Measurements from ENCODE around the gene DPEP2NB.

DPEP2NB gene

DNA sequence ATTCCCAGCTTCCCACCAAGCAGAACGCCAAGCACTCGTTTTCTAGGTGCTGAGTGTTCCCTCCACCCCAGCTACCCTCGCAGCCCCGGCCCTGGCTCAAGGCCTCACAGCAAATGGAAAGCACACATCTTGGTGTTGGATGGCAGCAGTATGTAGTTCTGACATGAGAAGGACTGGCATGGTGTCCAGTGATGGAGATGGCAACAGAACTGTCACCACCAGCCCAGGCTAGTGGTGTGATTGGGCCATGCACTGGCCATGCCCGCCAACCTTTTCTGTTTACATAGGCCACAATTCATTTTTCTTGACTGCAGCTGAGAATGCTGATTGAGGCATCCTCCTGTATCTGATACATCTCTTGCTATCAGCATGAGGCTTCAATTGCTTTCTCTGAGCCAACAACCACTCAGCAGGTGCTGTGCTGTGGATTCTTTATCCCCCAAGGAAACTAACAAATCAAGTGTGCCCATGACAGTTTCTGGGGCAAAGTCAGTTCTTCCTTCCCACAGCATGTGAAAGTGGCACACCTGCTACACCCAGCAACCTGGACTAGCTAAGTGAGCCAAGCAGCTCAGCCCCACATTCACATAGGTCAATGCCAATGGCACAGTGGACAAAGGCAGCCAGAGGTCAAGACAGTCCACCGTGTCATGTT, 51.1 kb downstream of the DPEP2NB start:
- Histone ChIP-seq H3K36me3 (ENCODE audit: insufficient read depth, low read length) (no peaks in the 10 kb centered on the region), H3K27ac (no peak overlapping the region), H3K9ac (ENCODE audit: insufficient read length) (no peak overlapping the region), H3K4me3 (no peak overlapping the region), H3K9me3 (ENCODE audit: low read depth, low read length) (no peaks in the 10 kb centered on the region)
- no peak for DNase-seq (ENCODE audit: low read depth, low spot score)
- TF ChIP-seq FOXP2 (optimal IDR thresholded peaks at IDR 0.05; ENCODE audit: control extremely low read depth, extremely low read length, insufficient read depth) (no peak), POLR2AphosphoS5 (IDR thresholded peaks at IDR 0.05; ENCODE audit: borderline replicate concordance, low read depth, low read length) (no peak), EZH2 (IDR thresholded peaks at IDR 0.05) (no peak)

DNA sequence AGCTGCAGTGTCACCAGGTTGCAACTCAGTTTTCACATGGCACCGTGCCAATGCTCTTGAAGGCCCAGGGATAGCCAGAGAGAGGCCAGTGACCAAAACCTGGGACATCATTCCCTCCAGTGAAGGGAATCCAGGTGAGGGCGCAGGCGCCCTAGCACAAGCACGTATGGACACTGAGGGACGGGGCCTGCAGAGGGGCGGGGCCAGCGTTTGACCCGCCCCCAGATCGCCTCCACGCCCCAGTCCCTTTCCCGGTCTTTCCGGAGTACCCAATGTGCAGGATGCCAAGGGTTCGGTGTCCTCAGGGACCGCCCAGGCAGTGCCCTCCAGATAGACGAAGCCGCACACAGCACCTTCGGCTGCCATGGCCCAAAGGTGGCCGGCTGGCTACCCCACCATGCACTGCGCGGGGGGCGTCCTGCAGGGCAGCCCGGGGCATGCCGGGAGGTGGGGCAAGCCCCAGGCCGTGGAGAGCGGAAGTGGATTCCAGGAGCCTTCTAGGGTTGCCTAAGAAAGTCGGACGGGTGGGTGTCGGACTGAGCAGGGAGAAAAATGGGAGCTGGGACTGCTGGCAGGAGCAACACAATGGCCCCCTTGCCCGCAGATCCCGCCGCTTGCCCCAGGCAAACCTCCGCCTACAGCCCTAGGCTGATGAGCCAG, 51.9 kb downstream of the DPEP2NB start:
- no peak overlapping the region for H3K4me3 ChIP-seq
- no peaks in the 10 kb centered on the region for H3K9me3 ChIP-seq (ENCODE audit: low read depth, low read length)
- H3K9ac ChIP-seq (ENCODE audit: insufficient read length) = no peak overlapping the region

More for the DNA sequence above, 51.9 kb downstream of the DPEP2NB start:
- H3K27ac ChIP-seq = no peak overlapping the region
- DNase-seq (ENCODE audit: low read depth, low spot score) = no peak
- TF ChIP-seq EZH2 (IDR thresholded peaks at IDR 0.05) = no peak
- TF ChIP-seq POLR2AphosphoS5 (IDR thresholded peaks at IDR 0.05; ENCODE audit: borderline replicate concordance, low read depth, low read length) = no peak
- no peak for TF ChIP-seq FOXP2 (optimal IDR thresholded peaks at IDR 0.05; ENCODE audit: control extremely low read depth, extremely low read length, insufficient read depth)
- H3K36me3 ChIP-seq (ENCODE audit: insufficient read depth, low read length) = no peaks in the 10 kb centered on the region

All from SK-N-MC (cell line).